HG03571 (cell line): Measurements from ENCODE around the gene ZNG1C.
"Not testable (repeated sequence)": the region's sequence is repeated elsewhere in the genome, so short reads cannot be mapped to it uniquely, and the experiment has no call there.

Experiments used
- ATAC-seq: cut with Tn5 transposase; IDR thresholded peaks from one replicate; pipeline ENCODE4 v1.9.1; 2021; ENCODE audit not compliant: unreplicated experiment

Gene ZNG1C

DNA sequence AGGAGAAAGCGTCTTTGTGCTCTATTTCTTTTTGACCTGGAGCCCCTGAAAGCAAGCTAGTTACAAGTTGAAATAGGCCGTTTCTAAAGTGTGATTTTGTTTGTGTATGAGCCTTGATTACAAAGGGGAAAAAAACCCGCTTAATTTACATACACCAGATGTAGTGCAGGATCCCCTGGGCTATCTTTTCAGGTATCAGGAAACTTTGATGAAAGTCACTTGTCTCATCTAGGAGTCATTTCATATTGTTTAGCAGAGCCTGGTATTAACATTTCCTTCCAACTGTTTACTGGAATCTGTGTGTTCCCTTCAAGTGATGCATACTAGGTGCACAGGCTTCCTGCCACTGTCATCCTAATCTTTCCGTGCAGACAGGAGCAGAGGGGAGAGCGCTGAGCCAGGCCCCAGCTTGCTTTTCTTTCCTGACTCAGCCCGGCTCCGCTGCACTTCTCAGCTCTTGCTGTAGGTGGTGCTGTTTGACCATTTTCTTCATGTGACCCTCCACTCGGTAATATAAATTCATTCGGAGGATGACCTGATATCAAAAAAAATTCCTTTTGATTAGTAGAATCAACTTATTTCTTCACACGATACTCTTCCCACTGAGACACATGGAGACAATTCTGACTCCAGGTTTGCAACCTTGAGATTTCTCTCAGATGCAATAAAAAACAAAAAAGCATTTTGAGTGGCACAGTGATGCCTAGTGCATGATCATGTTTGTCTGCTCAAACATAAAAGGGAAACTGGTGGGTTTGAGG is 100.7 kb downstream of the ZNG1C start:
- ATAC-seq = peak; percentile 81

DNA sequence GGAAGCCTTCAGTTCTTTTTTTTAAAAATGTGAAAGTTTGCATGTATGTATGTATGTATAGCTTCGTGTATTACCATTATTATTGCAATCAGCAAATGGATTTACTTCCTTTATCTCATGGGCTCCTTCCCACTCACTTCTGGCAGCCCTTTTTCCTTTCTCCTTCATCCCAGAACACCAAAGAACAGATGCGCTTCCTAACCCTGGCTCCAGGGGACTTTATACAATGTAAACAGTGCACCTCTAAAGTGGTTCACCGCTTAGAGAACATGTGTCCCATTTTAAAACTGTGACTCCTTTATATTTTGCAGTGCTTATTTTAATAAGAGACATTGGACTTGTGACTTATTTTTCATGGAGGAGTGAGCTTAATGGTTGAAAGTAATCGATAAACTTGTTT is 101.5 kb downstream of the ZNG1C start:
- ATAC-seq = not testable (repeated sequence)

DNA sequence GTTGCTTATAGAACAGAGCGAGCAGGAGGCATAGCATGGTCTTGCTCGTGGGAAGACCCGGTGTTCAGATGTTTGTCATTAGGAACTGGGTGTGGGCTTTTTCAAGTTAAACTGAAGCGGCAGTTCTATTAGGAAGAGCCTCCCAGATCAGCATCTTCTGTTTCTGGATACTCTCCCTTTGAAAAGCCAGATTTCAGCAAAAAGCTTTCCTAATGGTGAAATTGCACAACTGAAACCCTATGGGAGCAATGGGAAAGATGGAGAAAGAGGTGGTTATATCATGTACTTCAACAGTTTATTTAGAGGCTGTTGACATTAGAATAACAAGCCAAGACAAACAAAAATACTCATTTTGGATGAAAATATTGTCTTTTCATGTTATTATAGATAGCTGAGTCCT is 102.2 kb downstream of the ZNG1C start:
- ATAC-seq = not testable (repeated sequence)
